GM21367 (cell line): ENCODE measurements around the gene HRH2.
"Not testable (repeated sequence)": the region's sequence is repeated elsewhere in the genome, so short reads cannot be mapped to it uniquely, and the experiment has no call there.

Experiments used
- ATAC-seq: cut with Tn5 transposase; IDR thresholded peaks from one replicate; pipeline ENCODE4 v1.9.1; 2021; ENCODE audit not compliant: unreplicated experiment

HRH2 gene

DNA sequence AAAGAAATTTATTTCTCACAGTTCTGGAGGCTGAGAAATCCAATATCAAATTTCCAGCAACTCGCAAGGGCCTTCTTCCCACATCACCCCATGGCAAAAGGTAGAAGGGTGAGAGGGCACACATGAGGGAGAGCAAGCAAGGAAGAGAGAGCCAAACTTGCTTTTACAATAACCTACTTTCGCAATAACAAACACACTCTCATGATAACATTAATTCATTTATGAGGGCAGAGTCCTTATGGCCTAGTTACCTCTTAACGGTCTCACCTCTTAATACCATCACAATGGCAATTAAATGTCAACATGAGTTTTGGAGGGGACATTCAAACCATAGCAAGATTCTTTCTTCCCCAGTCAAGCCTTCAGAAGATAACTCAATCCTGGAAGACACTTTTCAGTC, 11.6 kb upstream of the HRH2 start:
- ATAC-seq: no peak

DNA sequence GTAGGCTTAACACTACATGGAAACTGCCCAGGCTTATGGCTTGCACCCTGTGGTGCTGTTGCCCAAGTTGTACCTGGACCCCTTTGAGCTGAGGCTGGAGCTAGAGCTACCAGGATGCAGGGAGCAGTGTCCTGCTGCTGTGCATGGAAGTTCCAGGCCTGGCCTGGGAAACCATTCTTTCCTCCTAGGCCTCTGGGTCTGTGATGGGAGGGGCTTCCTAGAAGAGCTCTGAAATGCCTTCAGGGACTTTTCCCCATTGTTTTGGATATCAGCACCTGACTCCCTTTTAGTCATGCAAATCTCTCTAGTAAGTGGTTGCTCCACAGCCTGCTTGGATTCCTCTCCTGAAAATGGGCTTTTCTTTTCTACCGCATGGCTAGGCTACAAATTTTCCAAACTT, 7.9 kb upstream of the HRH2 start:
- ATAC-seq: no peak

DNA sequence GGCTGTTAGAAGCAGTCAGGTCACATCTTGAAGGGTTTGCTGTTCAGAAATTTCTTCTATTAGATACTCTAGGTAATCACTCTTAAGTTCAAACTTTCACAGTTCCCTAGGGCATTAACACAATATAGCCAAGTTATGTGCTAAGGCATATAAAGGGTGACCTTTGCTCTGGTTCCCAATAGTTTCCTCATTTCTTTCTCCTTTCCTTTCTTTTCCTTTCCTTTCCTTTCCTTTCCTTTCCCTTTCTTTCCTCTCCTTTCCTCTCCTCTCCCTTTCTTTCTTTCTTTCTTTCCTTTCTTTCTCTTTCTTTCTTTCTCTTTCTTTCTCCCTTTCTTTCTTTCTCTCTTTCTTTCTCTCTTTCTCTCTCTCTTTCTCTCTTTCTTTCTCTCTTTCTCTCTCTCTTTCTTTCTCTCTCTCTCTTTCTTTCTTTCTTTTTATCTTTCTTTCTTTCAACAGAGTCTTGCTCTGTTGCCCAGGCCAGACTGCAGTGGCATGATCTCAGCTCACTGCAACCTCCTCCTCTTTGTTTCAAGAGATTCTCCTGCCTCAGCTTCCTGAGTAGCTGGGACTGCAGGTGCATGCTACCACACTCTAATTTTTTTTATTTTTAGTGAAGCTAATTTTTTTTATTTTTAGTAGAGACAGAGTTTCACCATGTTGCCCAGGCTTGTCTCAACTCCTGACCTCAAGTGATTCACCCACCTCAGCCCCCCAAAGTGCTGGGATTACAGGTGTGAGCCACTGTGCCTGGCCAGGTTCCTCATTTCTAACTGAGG, 7.3 kb upstream of the HRH2 start:
- not testable (repeated sequence) for ATAC-seq

DNA sequence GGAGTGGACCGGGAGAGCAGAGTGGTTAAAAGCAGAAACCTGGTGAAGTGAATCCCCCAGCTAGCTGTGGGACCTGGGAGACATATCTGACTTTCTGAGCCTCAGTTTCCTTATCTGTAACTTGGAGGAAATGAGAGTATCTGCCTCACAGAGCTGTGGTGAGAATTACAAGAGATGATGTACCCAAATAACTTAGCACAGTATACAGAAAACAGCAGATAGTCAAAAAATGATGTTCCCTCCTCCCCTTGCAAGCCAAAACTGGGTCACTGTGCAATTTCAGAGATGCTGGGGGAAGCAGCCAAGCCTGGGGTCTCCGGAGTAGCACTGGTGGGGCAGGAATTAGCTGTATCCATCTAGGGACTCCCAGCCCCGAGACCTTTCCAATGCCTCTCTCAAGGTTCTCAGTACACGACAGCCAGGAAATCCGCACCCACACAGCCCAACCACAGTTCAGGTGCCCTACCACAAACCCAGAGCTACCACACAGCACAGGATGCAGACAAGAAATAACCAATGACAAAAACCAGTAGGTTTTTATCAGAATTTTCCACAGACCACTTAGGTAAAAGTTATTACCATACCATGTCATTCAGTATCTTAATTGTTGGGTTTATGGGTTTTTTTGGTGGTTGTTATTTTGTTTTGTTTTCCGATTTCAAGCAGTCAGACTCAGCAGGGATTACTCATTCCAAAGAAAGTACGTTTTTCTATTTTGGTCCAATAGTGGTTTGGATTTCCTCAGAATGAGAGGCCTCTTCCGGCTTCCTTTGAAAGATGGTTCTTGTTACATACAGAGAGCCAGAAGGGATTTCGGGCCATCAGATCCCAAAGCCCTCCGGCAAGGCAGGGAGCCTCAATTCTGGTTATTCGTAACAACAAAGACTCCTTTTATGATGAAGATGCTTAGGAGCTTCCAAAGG, 4.9 kb upstream of the HRH2 start:
- no peak for ATAC-seq

DNA sequence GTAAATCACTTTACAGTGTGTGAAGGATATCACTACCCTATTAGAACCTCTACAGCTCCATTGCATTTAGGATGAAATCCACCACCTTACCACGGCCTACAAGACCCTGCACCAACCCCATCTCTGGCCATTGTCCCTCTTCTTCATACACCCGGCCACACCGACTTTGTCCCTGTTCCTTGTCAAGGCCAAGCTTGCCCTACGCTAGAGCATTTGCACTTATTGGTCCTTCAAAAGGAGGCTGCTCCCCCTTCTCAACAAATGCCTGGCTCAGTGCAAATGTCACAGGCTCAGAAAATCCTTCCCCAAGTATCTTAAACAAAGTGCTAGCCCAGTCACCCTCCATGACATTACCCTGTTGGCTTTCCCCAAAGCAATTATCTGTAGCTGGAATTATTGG, 4.1 kb upstream of the HRH2 start:
- ATAC-seq: no peak

DNA sequence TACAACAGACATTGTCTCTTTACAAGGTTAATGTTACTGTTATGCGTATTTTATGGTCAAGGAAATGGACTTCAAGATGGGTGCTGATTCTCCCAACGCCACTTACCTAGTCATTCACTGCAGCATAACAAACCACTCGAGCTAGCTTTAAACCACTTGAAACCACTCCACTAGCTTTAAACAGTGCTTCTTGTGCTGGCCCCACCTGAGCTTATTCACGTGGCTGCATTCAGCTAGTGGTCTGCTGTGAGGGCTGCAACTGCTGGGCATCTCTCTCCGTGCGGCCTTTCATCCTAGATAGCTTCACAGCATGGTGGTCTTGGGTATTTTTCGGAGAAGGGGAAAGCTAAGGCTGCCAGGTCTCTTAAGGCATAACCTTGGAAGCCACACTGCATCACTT, 3.5 kb upstream of the HRH2 start:
- no peak for ATAC-seq

DNA sequence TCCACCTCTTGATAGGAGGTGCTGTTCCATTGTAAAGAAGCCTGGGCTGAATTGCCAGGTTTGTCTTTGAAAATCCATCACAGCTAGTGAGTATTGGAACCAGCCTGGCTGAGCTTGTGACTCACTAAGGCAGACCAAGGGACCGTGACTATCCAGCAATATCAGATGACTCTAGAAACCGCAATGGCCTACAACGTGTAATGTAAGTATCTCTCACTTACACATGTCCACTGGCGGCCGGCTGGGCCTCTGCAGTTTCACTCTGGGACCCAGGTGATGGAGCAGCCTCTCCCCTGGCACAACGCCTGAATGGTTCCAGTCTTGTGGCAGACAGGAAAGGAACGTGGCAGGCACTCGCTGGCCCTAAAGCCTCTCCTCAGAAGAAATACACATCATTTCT, 3.1 kb upstream of the HRH2 start:
- no peak for ATAC-seq

DNA sequence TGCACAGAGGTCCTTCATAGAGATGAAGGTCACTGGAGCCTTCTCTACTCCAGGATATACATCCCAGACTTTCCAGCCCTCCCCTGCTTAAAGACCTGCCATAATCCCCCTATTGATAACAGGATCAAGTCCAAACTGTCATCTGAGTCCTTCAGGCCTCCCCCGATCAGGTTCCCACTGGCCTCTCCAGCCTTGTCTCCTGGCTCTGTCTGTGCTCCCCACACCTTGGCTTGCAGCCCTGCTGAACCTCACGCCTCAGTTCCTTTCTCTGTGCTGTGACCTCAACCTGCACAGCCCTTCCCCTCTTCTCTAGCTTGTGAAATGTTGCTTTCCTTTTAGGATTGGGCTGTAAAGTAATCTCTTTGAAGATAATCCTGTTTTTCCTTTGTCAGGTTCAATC, 2.5 kb upstream of the HRH2 start:
- ATAC-seq: no peak

DNA sequence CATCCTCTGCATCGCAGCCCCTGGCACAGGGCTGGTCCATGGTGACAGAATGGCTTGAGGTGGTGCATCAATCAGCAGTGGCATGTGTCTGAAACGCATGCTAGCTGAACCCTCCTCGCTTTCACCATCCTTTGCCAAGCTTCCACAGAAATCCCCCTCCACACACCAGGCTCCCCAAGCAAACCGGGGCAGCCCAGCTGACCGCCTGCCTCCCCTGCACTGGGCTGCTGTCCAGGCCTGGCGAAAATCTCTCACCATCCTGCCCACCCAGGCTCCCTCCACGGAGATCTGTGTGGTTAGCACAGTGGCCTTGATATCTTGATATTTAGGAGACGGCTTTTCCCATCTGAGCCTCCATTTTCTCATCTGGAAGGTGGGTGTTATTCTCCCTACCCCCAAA, 905 bp upstream of the HRH2 start:
- ATAC-seq: no peak

DNA sequence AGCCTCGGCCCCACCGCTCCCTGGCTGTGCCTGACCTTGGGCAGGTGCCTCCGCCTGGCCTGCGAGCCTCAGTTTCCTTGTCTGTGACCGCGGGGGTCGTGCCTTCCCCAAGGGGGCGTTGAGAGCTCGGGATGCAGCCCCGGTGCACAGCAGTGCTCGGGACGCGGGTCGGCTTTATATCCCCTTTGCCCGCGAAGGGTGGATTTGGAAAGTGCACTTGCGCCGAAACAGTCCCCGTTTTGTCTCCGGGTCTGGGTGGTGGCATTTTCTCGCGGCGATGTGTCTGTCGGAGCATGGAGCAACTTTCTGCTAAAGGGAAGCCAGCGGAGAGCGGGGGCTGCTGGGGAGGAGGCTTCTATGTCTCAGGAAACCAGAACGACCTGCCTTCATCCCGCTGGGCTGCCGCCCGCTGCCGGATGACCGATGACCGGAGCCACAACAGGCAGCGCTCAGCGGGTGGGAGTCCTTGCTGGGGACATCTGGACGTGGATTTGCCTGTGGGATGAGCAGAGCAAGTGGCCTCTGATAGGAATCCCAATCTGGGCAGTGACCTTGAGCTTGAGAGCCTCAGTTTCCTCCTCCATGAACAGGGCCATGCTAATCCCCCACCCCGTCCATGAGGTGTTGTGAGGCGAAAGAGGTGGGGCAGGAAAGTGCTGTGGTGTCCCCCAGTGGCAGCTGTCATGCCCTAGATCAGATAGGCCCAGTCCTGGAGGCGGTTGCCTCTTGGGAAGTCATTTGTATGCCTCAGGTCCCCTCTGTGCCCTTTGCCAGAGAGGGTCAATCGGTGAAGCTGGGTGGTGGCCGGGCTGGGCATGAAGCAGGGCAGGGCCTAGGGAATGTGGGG, 651 bp downstream of the HRH2 start:
- ATAC-seq: no peak

DNA sequence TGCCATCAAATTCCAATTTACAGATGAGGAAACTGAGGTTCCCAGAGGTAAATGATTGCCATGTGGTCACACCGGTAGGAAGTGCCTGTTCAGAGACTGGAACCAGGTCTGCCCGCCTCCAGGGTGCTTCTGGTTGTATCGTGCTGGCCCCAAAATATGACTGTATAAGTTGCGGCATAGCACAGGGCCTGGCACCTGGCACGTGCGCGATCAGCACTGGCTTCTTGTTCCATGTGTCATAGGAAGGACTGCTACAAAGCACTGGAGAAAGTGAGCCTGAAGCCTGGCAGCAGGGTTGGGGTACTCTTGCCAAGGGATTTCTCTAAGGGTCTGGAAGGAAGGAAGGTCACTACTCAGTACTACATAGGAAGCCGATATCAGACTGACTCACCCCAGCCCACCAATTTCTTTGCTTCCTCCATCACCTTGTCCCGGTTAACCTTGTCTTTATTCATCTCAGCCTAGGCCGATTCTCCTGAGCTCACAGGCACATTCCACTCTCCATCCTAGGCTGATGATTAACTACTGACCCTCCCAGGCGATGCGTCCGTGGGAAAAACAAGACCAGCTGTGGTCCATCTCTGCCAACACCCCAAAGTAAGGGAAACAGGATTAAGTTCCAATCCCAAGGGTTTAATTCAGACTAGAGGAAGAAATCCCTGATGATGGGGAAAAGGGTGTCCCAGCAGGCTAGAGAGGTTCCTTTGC, 1.8 kb downstream of the HRH2 start:
- ATAC-seq: no peak

DNA sequence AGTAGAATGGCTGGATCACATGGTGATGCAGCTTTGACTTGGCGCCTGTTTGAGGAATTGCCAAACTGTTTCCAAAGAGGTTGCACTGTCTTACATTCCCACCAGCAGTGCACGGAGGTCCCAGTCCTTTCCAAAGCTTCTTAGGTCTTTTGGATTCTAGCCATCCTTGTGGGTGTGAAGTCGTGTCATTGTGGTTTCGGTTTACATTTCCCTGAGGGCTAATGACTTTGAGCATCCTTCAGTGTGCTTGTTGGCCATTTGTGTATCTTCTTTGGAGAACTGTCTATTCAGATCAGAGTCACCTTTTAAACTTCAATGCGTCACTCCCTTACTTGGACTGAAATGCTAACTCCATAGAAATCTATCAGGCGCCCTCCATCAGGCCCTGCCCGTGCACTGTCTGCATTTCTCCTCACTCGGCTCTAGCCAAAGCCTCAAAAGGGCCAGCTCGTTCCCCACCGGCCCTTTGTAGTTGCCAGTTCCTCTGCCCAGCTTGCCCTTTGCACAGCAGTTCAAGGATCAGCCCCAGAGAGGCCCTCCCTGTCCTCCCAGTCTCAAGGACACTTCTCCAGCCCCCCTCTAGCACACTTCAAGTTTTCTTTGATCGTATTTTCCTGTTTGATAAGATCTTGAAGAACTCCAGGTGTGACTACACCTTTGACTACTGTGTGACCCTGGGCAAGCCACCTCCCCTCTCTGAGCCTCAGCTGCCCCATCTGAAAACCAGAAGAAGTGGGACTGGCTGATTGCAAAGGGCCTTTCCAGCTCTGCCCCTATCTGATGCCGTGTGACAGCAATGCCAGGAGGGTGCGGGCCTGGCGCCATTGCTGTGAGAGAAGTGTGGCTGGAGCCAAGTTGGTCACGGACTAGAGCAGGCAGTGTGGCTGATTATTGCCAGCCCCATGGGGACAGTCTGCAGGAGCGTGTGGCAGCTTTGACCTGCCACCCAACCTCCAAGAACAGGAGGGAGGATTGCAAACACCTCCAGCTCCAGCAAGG, 5.6 kb downstream of the HRH2 start:
- ATAC-seq: no peak

DNA sequence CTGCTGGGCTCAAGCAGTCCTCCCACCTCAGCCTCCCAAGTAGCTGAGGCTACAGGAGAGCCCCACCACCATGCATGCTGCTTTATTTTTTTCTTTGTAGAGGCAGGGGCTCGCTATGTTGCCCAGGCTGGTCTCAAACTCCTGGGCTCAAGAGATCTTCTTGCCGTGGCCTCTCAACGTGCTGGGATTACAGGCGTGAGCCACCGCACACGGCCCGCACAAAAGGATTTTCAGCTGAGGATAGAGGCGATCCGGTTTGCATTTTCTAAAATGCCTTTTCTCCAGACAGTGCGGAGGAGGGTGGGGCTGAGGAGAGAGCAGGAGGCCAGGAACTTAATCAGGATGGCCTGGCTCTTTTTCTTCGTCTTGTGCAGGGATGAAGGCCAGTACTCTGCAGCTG, 6.9 kb downstream of the HRH2 start:
- no peak for ATAC-seq

DNA sequence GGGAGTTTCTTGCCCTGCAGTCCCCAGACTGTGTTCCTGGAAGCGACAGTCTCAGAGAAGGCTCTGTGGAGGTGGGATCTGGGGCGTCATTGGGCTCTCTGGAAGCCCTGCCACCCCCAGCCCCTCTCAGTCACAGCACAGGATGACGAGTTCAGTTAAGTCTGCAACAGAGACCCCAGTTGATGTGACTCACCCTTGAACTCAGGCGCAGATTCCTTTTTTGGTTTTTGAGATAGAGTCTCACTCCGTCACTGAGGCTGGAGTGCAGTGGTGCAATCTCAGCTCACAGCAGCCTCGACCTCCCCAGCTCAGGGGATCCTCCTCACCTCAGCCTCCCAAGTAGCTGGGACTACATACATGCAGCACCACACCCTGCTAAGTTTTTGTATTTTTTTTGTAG, 8.3 kb downstream of the HRH2 start:
- ATAC-seq: no peak

DNA sequence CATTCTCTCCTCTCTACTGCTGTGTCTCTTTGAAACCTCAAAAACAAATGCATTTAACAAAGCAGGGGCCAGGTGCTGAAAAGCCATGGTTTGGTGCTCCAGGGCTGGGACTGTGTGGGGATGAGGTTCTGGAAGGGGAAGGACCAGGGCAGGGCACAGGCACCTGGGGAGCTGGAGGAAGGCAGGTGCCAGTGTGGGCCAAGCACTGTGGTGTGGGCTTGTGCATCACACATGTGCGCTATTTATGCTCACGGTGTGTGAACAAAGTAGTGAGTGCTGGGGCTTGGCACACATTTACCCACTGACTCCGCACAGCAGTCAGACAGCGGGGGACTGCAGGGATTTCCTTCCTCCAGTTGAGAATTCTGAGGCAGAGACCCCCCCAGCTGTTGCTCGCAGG, 10.1 kb downstream of the HRH2 start:
- ATAC-seq: no peak

DNA sequence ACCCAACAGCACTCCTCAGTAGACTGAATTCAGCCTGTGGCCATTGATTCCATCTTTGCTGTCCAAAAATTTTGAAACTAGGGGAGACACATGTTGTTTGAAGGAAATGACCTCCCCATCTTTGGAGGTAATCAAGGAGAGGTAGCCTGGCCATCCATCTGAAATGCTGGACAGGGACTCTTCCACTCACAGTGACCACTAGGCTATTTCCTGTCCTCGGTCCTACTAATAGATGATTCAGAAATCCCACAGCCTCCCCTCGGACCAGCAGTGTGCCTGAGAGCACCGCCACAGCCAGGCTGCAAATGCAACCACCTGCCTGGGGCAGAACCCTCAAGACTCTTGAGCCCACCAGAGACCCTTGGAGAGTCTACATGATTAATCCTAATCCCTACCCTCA, 12.5 kb downstream of the HRH2 start:
- no peak for ATAC-seq

DNA sequence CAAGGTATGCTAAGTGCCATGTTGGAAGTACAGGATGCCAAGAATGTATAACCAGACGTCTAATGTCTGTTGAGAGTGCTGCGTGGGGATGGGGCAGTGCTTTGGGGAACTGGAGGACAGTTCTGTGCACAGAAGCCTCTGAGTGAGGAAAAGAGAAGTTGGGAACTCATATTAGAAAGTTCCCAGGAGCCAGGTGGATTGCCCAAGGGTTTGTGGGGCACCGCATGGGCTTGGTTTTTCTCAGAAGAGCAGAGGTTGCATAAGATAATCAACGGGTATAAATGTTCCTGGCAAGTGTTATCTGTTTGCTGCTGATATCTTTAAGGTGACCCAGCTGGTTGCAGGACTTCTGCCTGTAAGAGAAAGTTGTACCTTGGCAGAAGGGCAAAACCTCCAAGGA, 13.1 kb downstream of the HRH2 start:
- ATAC-seq: no peak

DNA sequence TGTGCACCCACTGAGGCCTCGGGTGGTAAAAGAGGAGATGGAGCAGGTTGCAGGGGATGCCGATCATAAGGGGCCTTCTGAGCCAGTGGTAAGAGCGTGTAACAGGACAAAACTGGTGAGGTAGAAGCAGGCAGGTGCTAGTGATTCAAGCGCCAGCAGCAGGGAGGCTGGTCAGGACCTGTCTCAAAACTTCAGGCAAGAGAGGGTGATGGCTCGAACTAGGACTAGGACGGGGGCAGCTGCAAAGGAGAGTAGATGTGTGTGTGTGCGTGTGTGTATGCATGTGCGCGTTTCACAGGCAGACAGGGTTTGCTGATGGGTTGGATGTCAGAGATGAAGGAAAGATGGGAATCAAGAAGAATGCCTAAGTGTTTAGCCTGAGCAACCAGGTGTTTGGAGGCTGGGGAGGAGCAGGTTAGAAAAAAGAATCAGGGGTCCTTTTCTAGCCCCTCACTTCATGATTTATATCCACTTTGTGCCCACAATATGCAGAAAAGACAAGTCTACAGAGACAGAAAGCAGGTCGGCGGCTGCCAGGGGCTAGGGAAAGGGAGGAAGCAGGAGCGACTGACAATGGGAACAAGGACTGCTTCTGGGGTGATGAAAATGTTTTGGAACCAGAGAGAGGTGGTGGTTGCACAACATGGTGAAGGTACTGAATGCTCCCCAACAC, 15.2 kb downstream of the HRH2 start:
- ATAC-seq: no peak

DNA sequence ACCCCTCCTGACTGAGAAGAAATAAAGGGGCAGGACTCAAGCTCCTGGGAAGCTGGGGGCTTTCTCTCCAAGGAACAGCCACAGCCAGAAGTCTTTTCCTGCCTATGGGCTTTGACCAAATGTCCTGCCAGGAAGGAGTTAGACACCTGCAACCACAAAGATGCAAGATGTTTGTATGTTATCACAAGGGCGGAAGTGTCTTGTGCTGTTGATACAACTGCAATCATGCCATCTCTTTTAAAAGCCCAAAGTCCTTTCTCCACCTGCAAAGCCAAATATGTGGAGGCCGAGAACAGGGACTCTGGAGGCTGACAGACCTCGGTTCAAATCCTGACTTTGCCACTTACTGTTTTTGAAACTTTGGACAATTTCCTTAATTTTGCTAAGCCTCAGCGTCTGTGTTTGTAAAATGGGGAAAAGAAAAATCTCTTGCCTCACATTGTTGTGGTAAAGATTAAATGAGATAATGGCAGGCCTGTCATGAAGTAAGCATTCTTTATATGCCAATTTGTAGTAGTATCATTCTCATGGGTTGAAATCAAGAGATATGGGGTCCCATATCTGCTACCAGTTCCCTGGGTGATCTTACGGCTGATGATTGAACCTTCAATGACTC, 17.0 kb downstream of the HRH2 start:
- no peak for ATAC-seq
